GM10847 (cell line): Measurements from ENCODE around the gene STK32A.

Experiments used
- POLR2A ChIP-seq: IDR thresholded peaks from 2 replicates; pipeline ENCODE4 v1.6.1; 2011; ENCODE audit not compliant: insufficient read length; ENCODE audit errors: extremely low read depth

The STK32A gene

GRCh38 chr5:147396070-147396823 lies 161.4 kb downstream of the STK32A start:
- no peak for TF ChIP-seq POLR2A

- no peak for TF ChIP-seq POLR2A
These were observed 162.8 kb downstream of the STK32A start for GRCh38 chr5:147397616-147398015.

GRCh38 chr5:147398860-147399259 lies 164.0 kb downstream of the STK32A start:
- TF ChIP-seq POLR2A: no peak

GRCh38 chr5:147400126-147400809 lies 165.4 kb downstream of the STK32A start:
- TF ChIP-seq POLR2A: no peak

GRCh38 chr5:147400881-147401280 lies 166.1 kb downstream of the STK32A start:
- TF ChIP-seq POLR2A: no peak

- TF ChIP-seq POLR2A: no peak
These were observed 169.1 kb downstream of the STK32A start for GRCh38 chr5:147403651-147404640.

GRCh38 chr5:147404706-147405105 lies 169.9 kb downstream of the STK32A start:
- no peak for TF ChIP-seq POLR2A

GRCh38 chr5:147406636-147407035 lies 171.8 kb downstream of the STK32A start:
- TF ChIP-seq POLR2A: no peak

GRCh38 chr5:147407094-147407681 lies 172.4 kb downstream of the STK32A start:
- TF ChIP-seq POLR2A: no peak

- no peak for TF ChIP-seq POLR2A
These were observed 174.2 kb downstream of the STK32A start for GRCh38 chr5:147408980-147409379.

GRCh38 chr5:147410496-147411358 lies 175.9 kb downstream of the STK32A start:
- no peak for TF ChIP-seq POLR2A

GRCh38 chr5:147411359-147412319 lies 176.8 kb downstream of the STK32A start:
- no peak for TF ChIP-seq POLR2A

- TF ChIP-seq POLR2A: no peak
These were observed 177.7 kb downstream of the STK32A start for GRCh38 chr5:147412561-147412960.
